GM18909 (cell line): ENCODE results near the gene B3GALT2.
"Not testable (repeated sequence)": the region's sequence is repeated elsewhere in the genome, so short reads cannot be mapped to it uniquely, and the experiment has no call there.

Source experiments
- ATAC-seq: cut with Tn5 transposase; IDR thresholded peaks from one replicate; pipeline ENCODE4 v1.9.1; 2021; ENCODE audit warnings: mild to moderate bottlenecking; ENCODE audit not compliant: unreplicated experiment, poor library complexity

Gene B3GALT2, protein sequence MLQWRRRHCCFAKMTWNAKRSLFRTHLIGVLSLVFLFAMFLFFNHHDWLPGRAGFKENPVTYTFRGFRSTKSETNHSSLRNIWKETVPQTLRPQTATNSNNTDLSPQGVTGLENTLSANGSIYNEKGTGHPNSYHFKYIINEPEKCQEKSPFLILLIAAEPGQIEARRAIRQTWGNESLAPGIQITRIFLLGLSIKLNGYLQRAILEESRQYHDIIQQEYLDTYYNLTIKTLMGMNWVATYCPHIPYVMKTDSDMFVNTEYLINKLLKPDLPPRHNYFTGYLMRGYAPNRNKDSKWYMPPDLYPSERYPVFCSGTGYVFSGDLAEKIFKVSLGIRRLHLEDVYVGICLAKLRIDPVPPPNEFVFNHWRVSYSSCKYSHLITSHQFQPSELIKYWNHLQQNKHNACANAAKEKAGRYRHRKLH

GRCh38 chr1:193185901-193186731 is at the start of gene B3GALT2:
Gene B3GALT2, minus strand, starts transcription at chr1:193186613. Its CDS starts 5,051 bp downstream, at chr1:193181562.
- no peak for ATAC-seq

DNA sequence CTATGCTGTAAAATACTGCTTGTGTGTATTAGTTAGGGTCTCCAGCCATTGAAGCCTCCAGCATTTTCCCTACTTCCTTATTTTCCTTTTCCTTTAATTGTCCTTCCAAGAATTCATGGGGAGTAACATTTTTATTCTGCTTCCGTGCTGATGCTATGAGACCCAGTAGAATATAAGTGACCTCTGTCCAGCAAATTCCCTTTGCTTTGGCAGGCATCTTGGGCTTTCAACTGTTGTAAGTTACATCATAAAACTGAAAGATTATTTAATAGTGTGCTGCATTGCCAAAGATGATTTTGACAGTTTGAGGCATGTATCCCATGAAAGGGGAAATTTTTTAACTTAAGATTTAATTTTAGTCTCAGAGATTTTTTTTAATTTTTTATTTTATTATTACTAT is 48.1 kb upstream of the B3GALT2 start:
- ATAC-seq, result no peak

- not testable (repeated sequence) for ATAC-seq
These were observed 44.7 kb upstream of the B3GALT2 start for GRCh38 chr1:193231146-193231545.

GRCh38 chr1:193229136-193229535 is 42.7 kb upstream of the B3GALT2 start:
- ATAC-seq, result no peak

DNA sequence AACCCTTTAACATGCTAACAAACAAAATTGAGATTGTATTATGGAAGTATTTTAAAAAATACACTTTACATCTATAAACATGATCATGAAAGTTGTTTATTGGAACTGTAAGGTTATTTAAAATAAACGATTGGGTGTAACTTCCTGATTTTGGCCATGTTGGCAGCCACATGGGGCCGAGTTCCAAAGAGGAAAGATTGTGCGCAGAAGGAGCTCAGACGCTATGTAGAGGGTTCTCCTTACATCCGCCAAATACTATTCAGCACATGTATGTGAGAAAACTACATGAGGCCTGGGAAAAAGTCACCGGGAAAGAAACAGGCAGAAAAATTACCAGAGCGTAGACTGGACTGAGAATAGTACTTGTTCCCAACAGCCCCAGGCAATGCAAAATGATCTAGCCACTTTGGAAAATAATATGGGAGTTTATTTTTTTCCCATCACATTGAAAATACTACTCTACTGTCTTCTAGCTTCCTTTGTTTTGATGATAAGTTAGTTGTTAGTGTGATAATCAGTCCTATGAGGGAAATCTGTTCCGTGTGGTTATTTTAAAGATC is 35.7 kb upstream of the B3GALT2 start:
- ATAC-seq, result no peak

GRCh38 chr1:193221651-193222050 is 35.2 kb upstream of the B3GALT2 start:
- ATAC-seq, result no peak

GRCh38 chr1:193219391-193219790 is 33.0 kb upstream of the B3GALT2 start:
- ATAC-seq, result no peak

DNA sequence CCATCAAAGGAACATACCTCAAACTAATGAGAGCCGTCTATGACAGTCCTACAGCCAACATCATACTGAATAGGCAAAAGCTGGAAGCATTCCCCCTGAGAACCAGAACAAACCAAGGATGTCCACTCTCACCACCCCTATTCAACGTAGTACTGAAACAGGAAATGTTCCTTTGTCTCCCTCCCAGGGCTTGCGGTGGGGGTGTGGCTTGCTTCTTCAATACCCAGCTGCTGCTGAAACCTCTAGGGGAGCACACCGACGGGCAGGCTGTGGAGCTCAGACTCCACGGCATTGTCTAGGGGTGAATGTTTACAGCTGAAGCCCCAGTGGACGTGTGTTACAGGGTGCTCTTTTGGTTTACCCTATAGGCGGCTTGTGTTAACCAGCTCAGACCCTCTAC is 30.5 kb upstream of the B3GALT2 start:
- ATAC-seq, result no peak

- no peak for ATAC-seq
These were observed 27.6 kb upstream of the B3GALT2 start for GRCh38 chr1:193213998-193214397.

- ATAC-seq, result no peak
These were observed 26.2 kb upstream of the B3GALT2 start for GRCh38 chr1:193212637-193213036.

DNA sequence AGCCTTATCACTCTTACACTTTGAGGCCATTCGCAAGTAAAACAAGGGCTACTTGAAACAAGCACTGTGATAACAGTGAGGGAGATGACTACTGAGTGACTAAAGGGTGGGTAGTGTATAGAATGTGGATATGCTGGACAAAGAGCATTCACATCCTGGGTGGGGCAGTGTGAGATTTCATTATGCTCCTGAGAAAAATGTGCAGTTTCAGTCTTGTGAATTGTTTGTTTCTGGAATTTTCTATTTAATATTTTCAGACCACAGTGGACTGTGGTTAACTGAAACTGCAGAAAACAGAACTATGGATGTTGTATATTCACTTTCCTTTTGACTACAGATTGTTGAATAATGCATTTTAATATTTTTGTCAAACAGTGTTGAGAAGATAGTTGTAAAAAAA is 25.1 kb upstream of the B3GALT2 start:
- peak; percentile 88 for ATAC-seq

DNA sequence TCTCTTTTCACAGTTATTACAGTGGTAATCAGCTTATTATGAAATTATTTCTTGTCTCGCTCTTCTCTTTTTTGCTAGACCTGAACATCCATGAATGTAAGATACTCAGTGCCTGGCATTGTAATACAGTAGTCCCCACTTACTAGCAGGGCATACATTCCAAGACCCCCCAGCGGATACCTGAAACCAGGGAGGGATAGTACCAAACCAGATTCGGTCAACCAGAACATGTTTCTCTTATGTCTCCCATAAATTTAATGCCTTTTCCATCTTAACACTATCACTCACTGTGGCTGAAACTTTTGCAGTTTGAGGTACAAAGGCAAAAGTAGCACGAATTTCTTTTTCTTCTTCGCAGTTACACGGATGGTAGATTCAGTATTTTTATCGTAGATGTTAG is 24.6 kb upstream of the B3GALT2 start:
- no peak for ATAC-seq

GRCh38 chr1:193201021-193201420 is 14.6 kb upstream of the B3GALT2 start:
- ATAC-seq, result no peak

- ATAC-seq, result no peak
These were observed 13.5 kb upstream of the B3GALT2 start for GRCh38 chr1:193199940-193200339.

GRCh38 chr1:193192586-193192985 is 6.2 kb upstream of the B3GALT2 start:
- ATAC-seq, result no peak

GRCh38 chr1:193190096-193190744 is 3.8 kb upstream of the B3GALT2 start:
- peak; percentile 44 for ATAC-seq

- ATAC-seq, result no peak
These were observed 3.2 kb upstream of the B3GALT2 start for GRCh38 chr1:193189442-193190095.

GRCh38 chr1:193188915-193189314 is 2.5 kb upstream of the B3GALT2 start:
- ATAC-seq, result not testable (repeated sequence)

DNA sequence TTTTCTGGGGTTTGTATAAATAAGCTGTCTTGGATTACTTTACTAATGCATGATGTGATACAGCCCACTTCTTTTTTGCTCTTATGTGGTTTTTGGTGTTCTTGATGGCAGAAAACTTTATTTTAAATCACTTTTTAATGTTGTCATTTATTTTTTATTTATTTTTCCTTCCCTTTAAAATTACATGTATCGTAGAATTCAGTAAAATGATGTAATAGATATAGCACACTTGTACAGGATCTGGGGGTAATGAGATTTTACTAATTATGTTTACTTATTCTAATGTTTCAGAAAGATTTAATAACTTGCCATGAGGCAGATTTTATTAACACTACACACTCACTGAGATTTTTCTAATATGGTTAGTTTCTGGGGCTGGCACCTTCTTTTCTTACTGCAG is 701 bp upstream of the B3GALT2 start:
- no peak for ATAC-seq

GRCh38 chr1:193185211-193185610 is 1.2 kb downstream of the B3GALT2 start:
- ATAC-seq, result no peak
